HCT116 (cell line): ENCODE data around the gene AAMDC.

Experiments
- CEBPB ChIP-seq: IDR thresholded peaks from 2 replicates; pipeline ENCODE4 v1.6.1; 2012; ENCODE audit warnings: low read depth
- EZH2 ChIP-seq: fragments of 200-600 bp; sonication (generic); IDR thresholded peaks from 2 replicates; pipeline ENCODE4 v1.6.1; 2017; ENCODE audit warnings: antibody characterized with exemption, mixed run types
- FOSL1 ChIP-seq: IDR thresholded peaks from 2 replicates; pipeline ENCODE4 v1.6.1; 2012; ENCODE audit warnings: low read depth
- JUND ChIP-seq: IDR thresholded peaks from 2 replicates; pipeline ENCODE4 v1.6.1; 2012
- POLR2A ChIP-seq: IDR thresholded peaks from 2 replicates; pipeline ENCODE4 v1.7.0; 2011; ENCODE audit warnings: borderline replicate concordance; ENCODE audit not compliant: insufficient read depth, insufficient read length; ENCODE audit errors: extremely low read depth
- POLR2AphosphoS5 ChIP-seq: IDR thresholded peaks from 2 replicates; pipeline ENCODE4 v1.6.1; 2011; ENCODE audit warnings: mild to moderate bottlenecking, low read depth, low read length, moderate library complexity
- RAD21 ChIP-seq: IDR thresholded peaks from 2 replicates; pipeline ENCODE4 v1.6.1; 2012; ENCODE audit warnings: low read depth, mild to moderate bottlenecking
- TCF7L2 ChIP-seq: IDR thresholded peaks from 2 replicates; pipeline ENCODE4 v1.7.0; 2011; ENCODE audit warnings: borderline replicate concordance, inconsistent platforms; ENCODE audit not compliant: insufficient read depth, insufficient read length; ENCODE audit errors: extremely low read depth
- YY1 ChIP-seq: IDR thresholded peaks from 2 replicates; pipeline ENCODE4 v1.6.1; 2011; ENCODE audit warnings: low read length, low read depth, moderate library complexity, mild to moderate bottlenecking; ENCODE audit not compliant: insufficient replicate concordance; ENCODE audit errors: extremely low read depth
- TF ChIP-seq, protein P1 (sequence below): IDR thresholded peaks from 2 replicates; pipeline ENCODE4 v1.6.1; 2012; ENCODE audit warnings: low read depth
- TF ChIP-seq, protein P2 (sequence below), 3 experiments: fragments of 200-600 bp in 1 of 3; sonication (generic) in 1 of 3; IDR thresholded peaks in 2 of 3; conservative IDR thresholded peaks in 1 of 3; 2 replicates each; pipeline ENCODE4 v1.5.1; 2012 to 2017; ENCODE audit warnings: low read depth in 2 of 3, low read length in 2 of 3, antibody characterized with exemption in 1 of 3, borderline replicate concordance in 1 of 3, control low read depth in 1 of 3, mild to moderate bottlenecking in 1 of 3, mixed read lengths in 1 of 3, mixed run types in 1 of 3, moderate library complexity in 1 of 3; ENCODE audit not compliant: insufficient read depth in 1 of 3
- TF ChIP-seq, protein P3 (sequence below): IDR thresholded peaks from 2 replicates; pipeline ENCODE4 v1.6.1; 2012

DNA sequence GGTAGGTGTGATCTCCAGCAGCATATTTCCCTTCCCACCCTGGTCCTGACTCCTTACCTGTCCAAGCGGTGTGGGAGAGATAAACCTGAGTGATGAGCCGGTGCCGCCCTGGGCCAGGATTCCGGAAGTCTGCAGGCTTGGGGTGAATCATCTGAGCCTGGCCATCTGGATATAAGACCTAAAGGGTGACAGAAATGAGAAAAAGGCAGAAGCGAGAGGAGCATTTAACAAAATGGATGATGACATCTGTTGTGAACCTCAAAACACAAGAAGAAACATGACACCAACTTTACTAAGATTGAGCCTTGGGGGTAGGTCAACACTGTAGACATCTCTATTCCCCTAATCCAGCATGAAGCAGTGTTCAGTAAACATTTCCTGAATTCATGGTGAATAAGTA, 62.8 kb downstream of the AAMDC start:
- no peak for TF ChIP-seq FOSL1
- no peak for TF ChIP-seq POLR2A
- no peak for TF ChIP-seq EZH2
- no peak for TF ChIP-seq TCF7L2
- TF ChIP-seq, protein P1, sequence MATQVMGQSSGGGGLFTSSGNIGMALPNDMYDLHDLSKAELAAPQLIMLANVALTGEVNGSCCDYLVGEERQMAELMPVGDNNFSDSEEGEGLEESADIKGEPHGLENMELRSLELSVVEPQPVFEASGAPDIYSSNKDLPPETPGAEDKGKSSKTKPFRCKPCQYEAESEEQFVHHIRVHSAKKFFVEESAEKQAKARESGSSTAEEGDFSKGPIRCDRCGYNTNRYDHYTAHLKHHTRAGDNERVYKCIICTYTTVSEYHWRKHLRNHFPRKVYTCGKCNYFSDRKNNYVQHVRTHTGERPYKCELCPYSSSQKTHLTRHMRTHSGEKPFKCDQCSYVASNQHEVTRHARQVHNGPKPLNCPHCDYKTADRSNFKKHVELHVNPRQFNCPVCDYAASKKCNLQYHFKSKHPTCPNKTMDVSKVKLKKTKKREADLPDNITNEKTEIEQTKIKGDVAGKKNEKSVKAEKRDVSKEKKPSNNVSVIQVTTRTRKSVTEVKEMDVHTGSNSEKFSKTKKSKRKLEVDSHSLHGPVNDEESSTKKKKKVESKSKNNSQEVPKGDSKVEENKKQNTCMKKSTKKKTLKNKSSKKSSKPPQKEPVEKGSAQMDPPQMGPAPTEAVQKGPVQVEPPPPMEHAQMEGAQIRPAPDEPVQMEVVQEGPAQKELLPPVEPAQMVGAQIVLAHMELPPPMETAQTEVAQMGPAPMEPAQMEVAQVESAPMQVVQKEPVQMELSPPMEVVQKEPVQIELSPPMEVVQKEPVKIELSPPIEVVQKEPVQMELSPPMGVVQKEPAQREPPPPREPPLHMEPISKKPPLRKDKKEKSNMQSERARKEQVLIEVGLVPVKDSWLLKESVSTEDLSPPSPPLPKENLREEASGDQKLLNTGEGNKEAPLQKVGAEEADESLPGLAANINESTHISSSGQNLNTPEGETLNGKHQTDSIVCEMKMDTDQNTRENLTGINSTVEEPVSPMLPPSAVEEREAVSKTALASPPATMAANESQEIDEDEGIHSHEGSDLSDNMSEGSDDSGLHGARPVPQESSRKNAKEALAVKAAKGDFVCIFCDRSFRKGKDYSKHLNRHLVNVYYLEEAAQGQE = no peak
- no peak for TF ChIP-seq RAD21
- TF ChIP-seq, protein P2, sequence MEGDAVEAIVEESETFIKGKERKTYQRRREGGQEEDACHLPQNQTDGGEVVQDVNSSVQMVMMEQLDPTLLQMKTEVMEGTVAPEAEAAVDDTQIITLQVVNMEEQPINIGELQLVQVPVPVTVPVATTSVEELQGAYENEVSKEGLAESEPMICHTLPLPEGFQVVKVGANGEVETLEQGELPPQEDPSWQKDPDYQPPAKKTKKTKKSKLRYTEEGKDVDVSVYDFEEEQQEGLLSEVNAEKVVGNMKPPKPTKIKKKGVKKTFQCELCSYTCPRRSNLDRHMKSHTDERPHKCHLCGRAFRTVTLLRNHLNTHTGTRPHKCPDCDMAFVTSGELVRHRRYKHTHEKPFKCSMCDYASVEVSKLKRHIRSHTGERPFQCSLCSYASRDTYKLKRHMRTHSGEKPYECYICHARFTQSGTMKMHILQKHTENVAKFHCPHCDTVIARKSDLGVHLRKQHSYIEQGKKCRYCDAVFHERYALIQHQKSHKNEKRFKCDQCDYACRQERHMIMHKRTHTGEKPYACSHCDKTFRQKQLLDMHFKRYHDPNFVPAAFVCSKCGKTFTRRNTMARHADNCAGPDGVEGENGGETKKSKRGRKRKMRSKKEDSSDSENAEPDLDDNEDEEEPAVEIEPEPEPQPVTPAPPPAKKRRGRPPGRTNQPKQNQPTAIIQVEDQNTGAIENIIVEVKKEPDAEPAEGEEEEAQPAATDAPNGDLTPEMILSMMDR (IDR thresholded peaks at IDR 0.05 in 2 of 3, conservative IDR thresholded peaks at IDR 0.05 in 1 of 3; ENCODE audit: borderline replicate concordance in 1 of 3, insufficient read depth in 1 of 3, low read depth in 2 of 3, low read length in 2 of 3) = no peak
- no peak for TF ChIP-seq POLR2AphosphoS5
- TF ChIP-seq CEBPB = no peak
- TF ChIP-seq JUND = no peak
- TF ChIP-seq, protein P3, sequence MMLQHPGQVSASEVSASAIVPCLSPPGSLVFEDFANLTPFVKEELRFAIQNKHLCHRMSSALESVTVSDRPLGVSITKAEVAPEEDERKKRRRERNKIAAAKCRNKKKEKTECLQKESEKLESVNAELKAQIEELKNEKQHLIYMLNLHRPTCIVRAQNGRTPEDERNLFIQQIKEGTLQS = no peak
- no peak for TF ChIP-seq YY1
